GM21737 (cell line): ENCODE data around the gene CMAS.
"Not testable (repeated sequence)": the region's sequence is repeated elsewhere in the genome, so short reads cannot be mapped to it uniquely, and the experiment has no call there.

Source experiments
- ATAC-seq: cut with Tn5 transposase; IDR thresholded peaks from one replicate; pipeline ENCODE4 v1.9.1; 2021; ENCODE audit warnings: mild to moderate bottlenecking, moderate library complexity; ENCODE audit not compliant: unreplicated experiment

Gene CMAS

GRCh38 chr12:22046090-22046967, at the start of gene CMAS:
Gene CMAS (plus strand): TSS chr12:22046218. CDS start chr12:22046304, 86 bp downstream.
- ATAC-seq: peak; percentile 89

GRCh38 chr12:21998295-21998694, 47.7 kb upstream of the CMAS start:
- no peak for ATAC-seq

- ATAC-seq: no peak
These were observed 47.2 kb upstream of the CMAS start for GRCh38 chr12:21998782-21999181.

GRCh38 chr12:22002430-22002829, 43.6 kb upstream of the CMAS start:
- ATAC-seq: no peak

GRCh38 chr12:22007794-22008193, 38.2 kb upstream of the CMAS start:
- not testable (repeated sequence) for ATAC-seq

GRCh38 chr12:22008196-22008595, 37.8 kb upstream of the CMAS start:
- ATAC-seq: no peak

GRCh38 chr12:22014041-22014782, 31.8 kb upstream of the CMAS start:
- no peak for ATAC-seq

- no peak for ATAC-seq
These were observed 31.3 kb upstream of the CMAS start for GRCh38 chr12:22014783-22015144.

- no peak for ATAC-seq
These were observed 29.0 kb upstream of the CMAS start for GRCh38 chr12:22016982-22017381.

- no peak for ATAC-seq
These were observed 27.2 kb upstream of the CMAS start for GRCh38 chr12:22018860-22019259.

- not testable (repeated sequence) for ATAC-seq
These were observed 22.5 kb upstream of the CMAS start for GRCh38 chr12:22023489-22023888.

- ATAC-seq: no peak
These were observed 16.5 kb upstream of the CMAS start for GRCh38 chr12:22029491-22029890.

GRCh38 chr12:22029991-22030390, 16.0 kb upstream of the CMAS start:
- ATAC-seq: no peak

- no peak for ATAC-seq
These were observed 13.3 kb upstream of the CMAS start for GRCh38 chr12:22032732-22033131.

GRCh38 chr12:22034709-22035506, 11.1 kb upstream of the CMAS start:
- ATAC-seq: no peak

- ATAC-seq: no peak
These were observed 8.1 kb upstream of the CMAS start for GRCh38 chr12:22037947-22038346.

- ATAC-seq: no peak
These were observed 7.3 kb upstream of the CMAS start for GRCh38 chr12:22038734-22039133.

GRCh38 chr12:22039361-22039760, 6.7 kb upstream of the CMAS start:
- ATAC-seq: no peak

- ATAC-seq: no peak
These were observed 2.9 kb upstream of the CMAS start for GRCh38 chr12:22042976-22043669.

- no peak for ATAC-seq
These were observed 2.1 kb upstream of the CMAS start for GRCh38 chr12:22043943-22044342.

GRCh38 chr12:22044391-22044790, 1.6 kb upstream of the CMAS start:
- ATAC-seq: no peak
